Colonic mucosa (tissue), 4 donors: ENCODE results near the gene GGT5. TPM values are rescaled to one million over a fixed set of nuclear protein-coding genes. Genes with fewer than 3 reads are reported as not detected.

ENCODE experiments used
- DNase-seq: peaks from one replicate; pipeline ENCODE4 v3.0.0-alpha.2; 2020
- H3K27ac ChIP-seq: fragments of 200-600 bp; one replicate; pipeline ENCODE4 v1.8.0; 2021
- H3K27me3 ChIP-seq: fragments of 200-600 bp; one replicate; pipeline ENCODE4 v1.8.0; 2021
- H3K36me3 ChIP-seq: fragments of 200-600 bp; one replicate; pipeline ENCODE4 v1.8.0; 2021
- H3K4me1 ChIP-seq: fragments of 200-600 bp; one replicate; pipeline ENCODE4 v1.8.0; 2021; ENCODE audit warnings: mild to moderate bottlenecking
- H3K4me3 ChIP-seq: fragments of 200-600 bp; one replicate; pipeline ENCODE4 v1.8.0; 2021
- H3K9ac ChIP-seq, 2 donors: one replicate each; pipeline ENCODE4 v1.7.0; 2013; ENCODE audit warnings: control low read depth in 2 of 2, low read depth in 2 of 2, low read length in 2 of 2
- H3K9me3 ChIP-seq: fragments of 200-600 bp; one replicate; pipeline ENCODE4 v1.8.0; 2021
- CTCF ChIP-seq: fragments of 200-600 bp; IDR thresholded peaks from one replicate; pipeline ENCODE4 v1.8.0; 2022; ENCODE audit warnings: antibody characterized with exemption, mild to moderate bottlenecking
- intact Hi-C: fragments of 100-400 bp; cut with DNase I; formaldehyde crosslinking; loops from one replicate; pipeline ENCODE4 v1.14.1; 2022
- total RNA-seq, 2 donors: library from RNA; stranded (reverse); fragmentation: NEBNext Ultra II Directional in 1 of 2; extraction: Animal tissue kit (Norgen Biotek cat#: 25700) in 1 of 2; gene quantifications; one replicate each; pipeline ENCODE4 v1.2.1, GENCODE V29; 2021
- donor health status: healthy.
- donor health status: DM: no; HTN: no; CAD: no.
- donor health status: DM: no; HTN: no; CAD: no.

The GGT5 gene
- total RNA-seq, 2 donors from 2014 or later: 2.6 to 3.7 TPM

- no peak overlapping the region for H3K27ac ChIP-seq
- TF ChIP-seq CTCF: no peak
- no peak overlapping the region for H3K9ac ChIP-seq
- H3K36me3 ChIP-seq: no peaks in the 10 kb centered on the region
- H3K9me3 ChIP-seq: no peaks in the 10 kb centered on the region
- no peak overlapping the region for H3K4me3 ChIP-seq
- no peaks in the 10 kb centered on the region for H3K4me1 ChIP-seq
- DNase-seq: no peak
- H3K27me3 ChIP-seq: no peaks in the 10 kb centered on the region
- intact Hi-C loops: loop anchor here (5.0 kb wide), 1 partner anchor 39 kb away; no protein-coding TSS in a partner anchor
Measured at GRCh38 chr22:24231706-24232105, 13.2 kb downstream of the GGT5 start.

DNA sequence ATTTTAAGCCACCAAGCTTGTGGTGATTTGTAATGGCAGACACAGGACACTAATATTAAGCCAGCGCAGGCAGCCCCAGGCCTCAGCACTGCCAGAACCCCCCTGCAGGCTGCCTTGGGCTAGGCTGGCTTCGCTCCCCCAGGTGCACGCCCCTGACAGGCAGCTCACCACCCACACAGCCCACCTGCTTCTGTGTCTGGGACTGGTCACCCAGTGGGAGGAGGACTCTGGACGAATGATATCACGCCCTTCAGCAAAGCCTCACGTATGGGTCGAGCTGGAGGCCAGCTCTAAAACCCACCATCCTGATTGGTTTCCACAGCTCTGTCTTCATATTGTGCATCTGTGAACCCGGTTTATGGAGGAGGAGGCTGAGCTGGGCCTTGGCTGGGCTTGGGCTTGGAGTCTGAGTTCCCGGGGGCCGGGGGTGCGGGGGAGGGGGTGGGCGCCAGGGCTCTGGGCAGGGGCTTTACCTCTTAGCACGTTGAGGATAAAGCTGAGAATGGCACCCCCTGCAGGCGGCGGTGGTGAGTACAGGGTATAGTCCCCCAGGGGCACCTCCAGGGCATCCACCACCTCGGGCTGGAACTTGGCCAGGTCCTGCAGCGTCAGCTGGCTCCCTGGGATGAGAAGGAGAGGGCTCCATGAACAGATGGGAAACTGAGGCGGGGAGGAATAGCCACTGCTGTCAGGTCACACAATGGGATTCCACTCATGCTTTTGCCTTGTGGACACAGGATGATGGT is 13.8 kb downstream of the GGT5 start:
- no peak overlapping the region for H3K4me3 ChIP-seq
- DNase-seq: peak; percentile 60
- peak; percentile 37 for TF ChIP-seq CTCF
- no peak overlapping the region for H3K9ac ChIP-seq
- no peaks in the 10 kb centered on the region for H3K4me1 ChIP-seq
- no peaks in the 10 kb centered on the region for H3K27me3 ChIP-seq
- H3K36me3 ChIP-seq: no peaks in the 10 kb centered on the region
- H3K9me3 ChIP-seq: no peaks in the 10 kb centered on the region
- H3K27ac ChIP-seq: no peak overlapping the region
- intact Hi-C loops: loop anchor here (5.0 kb wide), 1 partner anchor 39 kb away; no protein-coding TSS in a partner anchor

DNA sequence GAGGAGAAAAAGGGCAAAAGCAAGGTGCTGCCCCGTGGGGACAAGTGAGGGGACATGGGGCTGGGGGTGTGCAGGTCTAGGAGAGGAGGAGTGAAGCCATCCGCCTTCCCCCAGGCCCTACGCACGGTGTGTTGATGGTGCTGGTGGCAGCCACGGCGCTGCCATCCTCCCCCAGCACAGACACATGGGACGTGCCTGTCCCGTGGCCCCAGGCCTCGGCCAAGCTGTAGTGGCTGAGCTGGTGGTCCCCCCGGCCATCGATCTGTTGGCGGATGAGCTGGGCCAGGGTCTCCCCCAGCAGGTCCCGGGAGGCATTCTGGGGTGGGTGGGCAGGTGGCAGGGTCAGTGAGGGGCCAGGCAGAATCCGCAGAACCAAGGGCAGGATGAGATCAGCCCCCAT is 18.9 kb downstream of the GGT5 start:
- Histone ChIP-seq H3K4me3 (no peak overlapping the region), H3K9ac (no peak overlapping the region), H3K9me3 (no peaks in the 10 kb centered on the region), H3K36me3 (no peaks in the 10 kb centered on the region), H3K27me3 (no peaks in the 10 kb centered on the region), H3K27ac (no peak overlapping the region), H3K4me1 (no peaks in the 10 kb centered on the region)
- intact Hi-C loops: no loop called here
- TF ChIP-seq CTCF: no peak
- no peak for DNase-seq

GRCh38 chr22:24225044-24225601 is 19.8 kb downstream of the GGT5 start:
- H3K4me1 ChIP-seq: no peaks in the 10 kb centered on the region
- H3K9ac ChIP-seq: no peak overlapping the region
- no peak for DNase-seq
- H3K9me3 ChIP-seq: no peaks in the 10 kb centered on the region
- no peak overlapping the region for H3K4me3 ChIP-seq
- TF ChIP-seq CTCF: no peak
- intact Hi-C loops: no loop called here
- H3K36me3 ChIP-seq: no peaks in the 10 kb centered on the region
- H3K27ac ChIP-seq: no peak overlapping the region
- no peaks in the 10 kb centered on the region for H3K27me3 ChIP-seq

GRCh38 chr22:24224468-24224867 is 20.4 kb downstream of the GGT5 start:
- intact Hi-C loops: no loop called here
- Histone ChIP-seq H3K4me3 (no peak overlapping the region), H3K9me3 (no peaks in the 10 kb centered on the region), H3K27ac (no peak overlapping the region), H3K27me3 (no peaks in the 10 kb centered on the region), H3K4me1 (no peaks in the 10 kb centered on the region), H3K36me3 (no peaks in the 10 kb centered on the region), H3K9ac (no peak overlapping the region)
- TF ChIP-seq CTCF: no peak
- no peak for DNase-seq
